IPS-11a (cell line): ENCODE results near the gene MMP10.

ENCODE experiments used
- H3K4me3 ChIP-seq: one replicate; pipeline ENCODE4 v1.5.1; 2013; ENCODE audit warnings: low read depth, low read length, control low read depth

Gene MMP10

GRCh38 chr11:102729849-102730815 lies 50.3 kb downstream of the MMP10 start:
- no peak overlapping the region for H3K4me3 ChIP-seq

GRCh38 chr11:102727890-102728289 lies 52.5 kb downstream of the MMP10 start:
- no peak overlapping the region for H3K4me3 ChIP-seq

GRCh38 chr11:102724904-102725500 lies 55.4 kb downstream of the MMP10 start, which contains the start of gene MMP8:
Gene MMP8, minus strand, starts transcription at chr11:102724954. Its CDS starts 99 bp downstream, at chr11:102724855.
- no peak within 1 kb of the TSS for H3K4me3 ChIP-seq

GRCh38 chr11:102722821-102723220 lies 57.6 kb downstream of the MMP10 start:
- H3K4me3 ChIP-seq = no peak overlapping the region
